GM12878 (cell line): Measurements from ENCODE around the gene CZIB. TPM values are rescaled to one million over a fixed set of nuclear protein-coding genes. Genes with fewer than 3 reads are reported as not detected.

ENCODE experiments used
- ATAC-seq: fragments of 200-7000 bp; cut with Tn5 transposase; 3 replicates; pipeline ENCODE4 v1.9.1; 2020; ENCODE audit warnings: mild to moderate bottlenecking, moderate library complexity
- BruUV-seq: library from RNA; stranded (reverse); fragments of 400-500 nt; replicated peaks from 2 replicates; lab custom pipeline; 2021; lab: Mats Ljungman, UMichigan
- CTCF ChIA-PET: fragments of 300-600 bp; sonication (Branson Sonifier 250); formaldehyde crosslinking; extraction: SDS; loops from one replicate; lab custom pipeline; 2021; ENCODE audit warnings: inconsistent platforms; lab: Yijun Ruan, JAX
- POLR2A ChIA-PET: fragments of 350-600 bp; formaldehyde crosslinking; extraction: SDS; loops from one replicate; lab custom pipeline; 2021; ENCODE audit warnings: inconsistent platforms; lab: Charles Lee
- RAD21 ChIA-PET: fragments of 300-600 bp; sonication (Branson Sonifier 250); formaldehyde crosslinking; loops from one replicate; lab custom pipeline; 2023; ENCODE audit warnings: antibody characterized with exemption; ENCODE audit not compliant: unreplicated experiment; lab: Charles Lee
- SMC1A ChIA-PET: fragments of 300-600 bp; sonication (Branson Sonifier 250); formaldehyde crosslinking; loops from one replicate; lab custom pipeline; 2023; ENCODE audit not compliant: unreplicated experiment, uncharacterized antibody; lab: Charles Lee
- DNase-seq: peaks from one replicate; pipeline ENCODE4 v3.0.0-alpha.2; 2011; ENCODE audit warnings: low read depth, low spot score
- FAIRE-seq: peaks from 3 replicates; lab custom pipeline; 2011; peaks lifted over from hg19 to GRCh38; lab: Jason Lieb, UNC
- H2AFZ ChIP-seq: 2 replicates; pipeline ENCODE4 v1.6.0; 2011; ENCODE audit warnings: low read depth, low read length, control low read depth; ENCODE audit not compliant: control insufficient read depth
- H3K27ac ChIP-seq: 2 replicates; pipeline ENCODE4 v1.5.1; 2011; ENCODE audit warnings: control low read depth; ENCODE audit not compliant: control insufficient read depth, insufficient read depth
- H3K27me3 ChIP-seq, 2 experiments: replicated peaks in 1 of 2; 2 replicates each; pipeline versions ENCODE4 v1.6.0 to v1.6.1; 2011; ENCODE audit warnings: low read length in 1 of 2; ENCODE audit not compliant: control insufficient read depth in 2 of 2, insufficient read depth in 2 of 2
- H3K36me3 ChIP-seq, 2 experiments: 2 replicates each; pipeline ENCODE4 v1.5.1; 2011; ENCODE audit warnings: low read length in 1 of 2; ENCODE audit not compliant: control insufficient read depth in 2 of 2, insufficient read depth in 2 of 2
- H3K4me1 ChIP-seq: 2 replicates; pipeline ENCODE4 v1.6.1; 2011; ENCODE audit warnings: mild to moderate bottlenecking, low read length, moderate library complexity, mixed read lengths; ENCODE audit not compliant: control insufficient read depth, insufficient read depth
- H3K4me2 ChIP-seq: 2 replicates; pipeline ENCODE4 v1.6.0; 2011; ENCODE audit warnings: control low read depth; ENCODE audit not compliant: control insufficient read depth, insufficient read depth
- H3K4me3 ChIP-seq: fragments of 200-600 bp; sonication (generic); 2 replicates; pipeline ENCODE4 v1.5.1; 2016
- H3K79me2 ChIP-seq: 2 replicates; pipeline ENCODE4 v1.6.0; 2011; ENCODE audit warnings: low read length; ENCODE audit not compliant: control insufficient read depth, insufficient read depth
- H3K9ac ChIP-seq: 2 replicates; pipeline ENCODE4 v1.8.0; 2011; ENCODE audit warnings: low read length, control low read depth, mixed read lengths; ENCODE audit not compliant: control insufficient read depth, insufficient read depth
- H3K9me3 ChIP-seq: replicated peaks from 3 replicates; pipeline ENCODE4 v1.5.1; 2011; ENCODE audit warnings: mild to moderate bottlenecking, low read length; ENCODE audit not compliant: control insufficient read depth, insufficient read depth
- H4K20me1 ChIP-seq: 2 replicates; pipeline ENCODE4 v1.6.0; 2011; ENCODE audit not compliant: control insufficient read depth, insufficient read depth
- E2F4 ChIP-seq: IDR thresholded peaks from 2 replicates; pipeline ENCODE4 v1.6.1; 2012; ENCODE audit warnings: low read depth, low read length, improper control_type of control experiment
- FOXM1 ChIP-seq: IDR thresholded peaks from 2 replicates; pipeline ENCODE4 v1.6.1; 2012; ENCODE audit warnings: low read depth, mild to moderate bottlenecking, inconsistent platforms, low read length, moderate library complexity
- MEF2B ChIP-seq: fragments of 450-650 bp; IDR thresholded peaks from 2 replicates; pipeline ENCODE4 v1.6.1; 2018; ENCODE audit warnings: mild to moderate bottlenecking, moderate library complexity; ENCODE audit not compliant: partially characterized antibody, poor library complexity, severe bottlenecking
- MYB ChIP-seq: fragments of 150-350 bp; IDR thresholded peaks from 2 replicates; pipeline ENCODE4 v1.6.1; 2014; ENCODE audit warnings: mild to moderate bottlenecking, low read depth, low read length, borderline replicate concordance
- NFIC ChIP-seq: IDR thresholded peaks from 2 replicates; pipeline ENCODE4 v1.6.1; 2012; ENCODE audit warnings: low read depth, mild to moderate bottlenecking, inconsistent platforms, low read length, moderate library complexity
- RBBP5 ChIP-seq: fragments of 200-600 bp; sonication (generic); conservative IDR thresholded peaks from 2 replicates; pipeline ENCODE4 v1.6.1; 2016
- REST ChIP-seq: IDR thresholded peaks from 2 replicates; pipeline ENCODE4 v1.6.1; 2012; ENCODE audit warnings: mild to moderate bottlenecking, low read depth, low read length
- SREBF1 ChIP-seq: IDR thresholded peaks from 2 replicates; pipeline ENCODE4 v1.6.1; 2012; ENCODE audit warnings: mild to moderate bottlenecking, low read length
- SRF ChIP-seq, 2 experiments: IDR thresholded peaks; 2 replicates each; pipeline ENCODE4 v1.6.1; 2011; ENCODE audit warnings: low read depth in 2 of 2, low read length in 2 of 2, mild to moderate bottlenecking in 1 of 2, moderate library complexity in 1 of 2
- ZBTB4 ChIP-seq: fragments of 450-650 bp; formaldehyde crosslinking; IDR thresholded peaks from 2 replicates; pipeline ENCODE4 v1.4.0; 2022; ENCODE audit warnings: mild to moderate bottlenecking, moderate library complexity
- ZNF622 ChIP-seq: fragments of 450-650 bp; IDR thresholded peaks from 2 replicates; pipeline ENCODE4 v1.6.1; 2017; ENCODE audit warnings: mild to moderate bottlenecking, inconsistent platforms
- ZZZ3 ChIP-seq: IDR thresholded peaks from 2 replicates; pipeline ENCODE4 v1.6.1; 2011; ENCODE audit warnings: low read depth; ENCODE audit not compliant: control insufficient read depth, insufficient read length
- WGBS: methylation state at CpG from one replicate; pipeline ENCODE4 v1.1.6; 2016; ENCODE audit warnings: low lambda C conversion rate; ENCODE audit not compliant: insufficient replicate concordance, insufficient coverage; ENCODE audit errors: missing lambda C conversion rate; 5-methylcytosine and 5-hydroxymethylcytosine counted together
- in situ Hi-C: fragments of 300-500 bp; cut with MboI; formaldehyde crosslinking; loops from 9 replicates; pipeline ENCODE4 v1.14.3; 2018; ENCODE audit warnings: mixed read lengths
- intact Hi-C: fragments of 100-400 bp; cut with micrococcal nuclease; formaldehyde crosslinking; loops from one replicate; pipeline ENCODE4 v1.14.2; 2022; ENCODE audit not compliant: unreplicated experiment
- polyA plus RNA-seq, 11 experiments: library from polyadenylated mRNA; depleted of rRNA in 4 of 11; unstranded in 6 of 11; stranded (reverse) in 5 of 11; fragments of >200 nt; fragmentation: Nextera tagmentation in 4 of 11; fragmentation: Illumina TruSeq in 1 of 11; extraction: Ambion mirVana in 4 of 11; extraction: Trizol in 1 of 11; gene quantifications; 1 replicate in 1 of 11; 2 replicates in 10 of 11; pipeline versions ENCODE4 v1.2.1 to v1.2.3, GENCODE V29; 2011 to 2016; ENCODE audit warnings: inconsistent platforms in 2 of 11, missing spikeins in 2 of 11, low read depth in 1 of 11
- total RNA-seq, 4 experiments: library from RNA; depleted of rRNA in 3 of 4; stranded (reverse); fragments of >200 nt in 3 of 4; fragmentation: Illumina TruSeq in 1 of 4; extraction: Trizol in 1 of 4; gene quantifications; 2 replicates each; pipeline versions ENCODE4 v1.2.1 to v1.2.3, GENCODE V29; 2013 to 2021

Gene CZIB
- total and polyA plus RNA-seq, 10 of the 15 experiments (the other 5 are each of a cell fraction or from before 2014, with no cell fraction given): 36.1 to 68.3 (median 50.4) TPM

- CTCF ChIA-PET: no interaction called here
- ATAC-seq (no peak), DNase-seq (no peak), FAIRE-seq (no peak)
- TF ChIP-seq E2F4: no peak
- TF ChIP-seq SRF (IDR thresholded peaks at IDR 0.05; ENCODE audit: low read depth in 2 of 2, low read length in 2 of 2): no peak
- TF ChIP-seq FOXM1: no peak
- TF ChIP-seq MEF2B: no peak
- TF ChIP-seq SREBF1: no peak
- TF ChIP-seq ZZZ3: no peak
- TF ChIP-seq REST: no peak
- no peak for TF ChIP-seq RBBP5
- no peak for TF ChIP-seq MYB
- TF ChIP-seq ZBTB4 (CRISPR knock-in tag): no peak
- TF ChIP-seq ZNF622: no peak
- no peak for TF ChIP-seq NFIC
- POLR2A ChIA-PET: no interaction called here
- peaks cover 8% of the 10 kb centered on the region; the same call in 2 of the 3 replicates for H3K9me3 ChIP-seq
- 95% methylated on average over 11 of the region's 11 CpGs for WGBS
- H4K20me1 ChIP-seq: no peaks in the 10 kb centered on the region
- no peak overlapping the region for H3K27ac ChIP-seq
- no peak overlapping the region for H3K9ac ChIP-seq
- H3K36me3 ChIP-seq: peaks cover 8 to 27% of the 10 kb centered on the region in 2 experiments
- H3K4me3 ChIP-seq: no peak overlapping the region
- no peak overlapping the region for H2AFZ ChIP-seq
- in situ Hi-C loops (no loop called here), intact Hi-C loops (no loop called here)
- H3K4me2 ChIP-seq: no peak overlapping the region
- no peaks in the 10 kb centered on the region for H3K27me3 ChIP-seq
- SMC1A ChIA-PET: no interaction called here
- no peaks in the 10 kb centered on the region for H3K4me1 ChIP-seq
- H3K79me2 ChIP-seq: no peaks in the 10 kb centered on the region
- no TSS peak for BruUV-seq
- RAD21 ChIA-PET: interaction anchor here (0.6 kb wide), 1 partner anchor 180 kb away, joined by 3 read pairs; no protein-coding TSS in a partner anchor
These were observed 9.5 kb downstream of the CZIB start for GRCh38 chr1:53210954-53211353.
